M059J (cell line): Measurements from ENCODE around the gene PILRA. TPM values are rescaled to one million over a fixed set of nuclear protein-coding genes. Genes with fewer than 3 reads are reported as not detected.

Source experiments
- DNase-seq: peaks from one replicate; pipeline ENCODE4 v3.0.0-alpha.2; 2012; ENCODE audit warnings: low read depth
- total RNA-seq: library from RNA; depleted of rRNA; stranded (reverse); fragments of >200 nt; shearing (Covaris generic); gene quantifications from 2 replicates; pipeline ENCODE4 v1.2.3, GENCODE V29; 2014

The PILRA gene
- total RNA-seq, 1 experiment from 2014 or later = 0.54 TPM

GRCh38 chr7:100411101-100411500 lies 37.8 kb downstream of the PILRA start:
- DNase-seq = no peak

GRCh38 chr7:100413346-100413745 lies 40.1 kb downstream of the PILRA start:
- DNase-seq = no peak

- no peak for DNase-seq
Measured at GRCh38 chr7:100413889-100414288, 40.6 kb downstream of the PILRA start.

- DNase-seq = no peak
Measured at GRCh38 chr7:100415448-100415847, 42.2 kb downstream of the PILRA start.

GRCh38 chr7:100418930-100419659 lies 45.8 kb downstream of the PILRA start:
- DNase-seq = no peak

- no peak for DNase-seq
Measured at GRCh38 chr7:100419660-100420226, 46.5 kb downstream of the PILRA start.

- DNase-seq = no peak
Measured at GRCh38 chr7:100423315-100423714, 50.0 kb downstream of the PILRA start.

GRCh38 chr7:100425347-100425746 lies 52.1 kb downstream of the PILRA start:
- no peak for DNase-seq

- DNase-seq = no peak
Measured at GRCh38 chr7:100426516-100426915, 53.2 kb downstream of the PILRA start.

- no peak for DNase-seq
Measured at GRCh38 chr7:100427762-100428198, 54.5 kb downstream of the PILRA start.

GRCh38 chr7:100428199-100428966 lies 55.1 kb downstream of the PILRA start, which contains the start of gene ZCWPW1:
ZCWPW1 (minus strand) TSS chr7:100428703; CDS start chr7:100420649, 8,054 bp downstream.
- DNase-seq = peak; percentile 97

GRCh38 chr7:100428967-100429636 lies 55.8 kb downstream of the PILRA start:
- peak; percentile 99 for DNase-seq

GRCh38 chr7:100429637-100430492 lies 56.6 kb downstream of the PILRA start, which contains the start of gene MEPCE:
MEPCE (plus strand) TSS chr7:100429831; CDS start chr7:100430019, 188 bp downstream.
- DNase-seq = peak; percentile 95

GRCh38 chr7:100430493-100431285 lies 57.4 kb downstream of the PILRA start:
- DNase-seq = no peak

GRCh38 chr7:100431286-100431735 lies 58.0 kb downstream of the PILRA start:
- DNase-seq = no peak

- no peak for DNase-seq
Measured at GRCh38 chr7:100432053-100432452, 58.8 kb downstream of the PILRA start.

- no peak for DNase-seq
Measured at GRCh38 chr7:100432621-100433275, 59.5 kb downstream of the PILRA start.

- DNase-seq = no peak
Measured at GRCh38 chr7:100433276-100433591, 59.9 kb downstream of the PILRA start.

GRCh38 chr7:100433592-100434296 lies 60.5 kb downstream of the PILRA start:
- DNase-seq = no peak
